Measurements from ENCODE around the gene GIMAP2. TPM values are rescaled to one million over a fixed set of nuclear protein-coding genes. Genes with fewer than 3 reads are reported as not detected.
"Not testable (repeated sequence)": the region's sequence is repeated elsewhere in the genome, so short reads cannot be mapped to it uniquely, and the experiment has no call there.

GIMAP2 gene
- total RNA-seq, 1 donor from 2014 or later = not detected

- Mint-ChIP-seq H3K9me3 (ENCODE audit: unreplicated experiment) (peaks cover 5% of the 10 kb centered on the region), H3K4me1 (ENCODE audit: low read depth, unreplicated experiment) (peaks cover 9% of the 10 kb centered on the region), H3K27me3 (ENCODE audit: low read depth, unreplicated experiment) (peaks cover 17% of the 10 kb centered on the region), H3K27ac (ENCODE audit: unreplicated experiment) (no peak overlapping the region), H3K36me3 (ENCODE audit: low read depth, unreplicated experiment) (no peaks in the 10 kb centered on the region), H3K4me3 (ENCODE audit: unreplicated experiment) (no peak overlapping the region)
- Histone ChIP-seq H3K36me3 (ENCODE audit: insufficient read depth, low read length) (no peaks in the 10 kb centered on the region), H3K27me3 (ENCODE audit: insufficient read depth, low read length) (no peaks in the 10 kb centered on the region), H3K9ac (ENCODE audit: low read length) (no peak overlapping the region), H3K27ac (ENCODE audit: low read depth, low read length) (no peak overlapping the region), H2AFZ (ENCODE audit: low read depth, low read length) (no peak overlapping the region), H3K9me3 (ENCODE audit: insufficient read depth, low read depth, low read length) (no peaks in the 10 kb centered on the region), H3K4me2 (ENCODE audit: low read length) (no peak overlapping the region), H3K79me2 (ENCODE audit: insufficient read depth, low read length) (no peaks in the 10 kb centered on the region), H3K4me1 (ENCODE audit: insufficient read depth, low read length) (no peaks in the 10 kb centered on the region), H4K20me1 (ENCODE audit: insufficient read depth, low read length) (no peaks in the 10 kb centered on the region), H3K4me3 (ENCODE audit: insufficient read depth, low read depth, low read length) (no peak overlapping the region)
- no peak for TF ChIP-seq EZH2 (IDR thresholded peaks at IDR 0.05; ENCODE audit: insufficient read depth, low read length)
- no peak for TF ChIP-seq CTCF (IDR thresholded peaks at IDR 0.05; ENCODE audit: insufficient read depth, low read depth, low read length)
- FAIRE-seq = no peak
- DNase-seq (ENCODE audit: low read depth) = no peak
These were observed 17.0 kb upstream of the GIMAP2 start for GRCh38 chr7:150668472-150668911.

- TF ChIP-seq EZH2 (IDR thresholded peaks at IDR 0.05; ENCODE audit: insufficient read depth, low read length) (no peak), CTCF (IDR thresholded peaks at IDR 0.05; ENCODE audit: insufficient read depth, low read depth, low read length) (no peak)
These were observed 16.5 kb upstream of the GIMAP2 start for GRCh38 chr7:150668977-150669376.

GRCh38 chr7:150671798-150672585 lies 13.5 kb upstream of the GIMAP2 start:
- not testable (repeated sequence) for H3K27me3 Mint-ChIP-seq (ENCODE audit: low read depth, unreplicated experiment); H2AFZ ChIP-seq (ENCODE audit: low read depth, low read length); H3K4me1 ChIP-seq (ENCODE audit: insufficient read depth, low read length); H3K9ac ChIP-seq (ENCODE audit: low read length); H3K4me1 Mint-ChIP-seq (ENCODE audit: low read depth, unreplicated experiment); H3K36me3 Mint-ChIP-seq (ENCODE audit: low read depth, unreplicated experiment); H3K79me2 ChIP-seq (ENCODE audit: insufficient read depth, low read length); FAIRE-seq; H3K36me3 ChIP-seq (ENCODE audit: insufficient read depth, low read length); H3K27ac ChIP-seq (ENCODE audit: low read depth, low read length); H3K4me3 Mint-ChIP-seq (ENCODE audit: unreplicated experiment); DNase-seq (ENCODE audit: low read depth); H3K9me3 ChIP-seq (ENCODE audit: insufficient read depth, low read depth, low read length); H3K4me3 ChIP-seq (ENCODE audit: insufficient read depth, low read depth, low read length); H3K4me2 ChIP-seq (ENCODE audit: low read length); H4K20me1 ChIP-seq (ENCODE audit: insufficient read depth, low read length); H3K27me3 ChIP-seq (ENCODE audit: insufficient read depth, low read length); H3K9me3 Mint-ChIP-seq (ENCODE audit: unreplicated experiment)
- H3K27ac Mint-ChIP-seq (ENCODE audit: unreplicated experiment) = peak overlapping the region; percentile 14

More at GRCh38 chr7:150668977-150669376, 16.5 kb upstream of the GIMAP2 start:
- no peak overlapping the region for H3K27ac ChIP-seq (ENCODE audit: low read depth, low read length)
- peaks cover 9% of the 10 kb centered on the region for H3K4me1 Mint-ChIP-seq (ENCODE audit: low read depth, unreplicated experiment)
- H3K9me3 Mint-ChIP-seq (ENCODE audit: unreplicated experiment) = peaks cover 5% of the 10 kb centered on the region
- H3K4me2 ChIP-seq (ENCODE audit: low read length) = no peak overlapping the region
- peaks cover 17% of the 10 kb centered on the region for H3K27me3 Mint-ChIP-seq (ENCODE audit: low read depth, unreplicated experiment)
- FAIRE-seq = no peak
- H3K4me3 Mint-ChIP-seq (ENCODE audit: unreplicated experiment) = no peak overlapping the region
- no peak for DNase-seq (ENCODE audit: low read depth)
- no peaks in the 10 kb centered on the region for H3K9me3 ChIP-seq (ENCODE audit: insufficient read depth, low read depth, low read length)
- no peak overlapping the region for H3K27ac Mint-ChIP-seq (ENCODE audit: unreplicated experiment)
- no peaks in the 10 kb centered on the region for H3K36me3 Mint-ChIP-seq (ENCODE audit: low read depth, unreplicated experiment)
- no peaks in the 10 kb centered on the region for H3K27me3 ChIP-seq (ENCODE audit: insufficient read depth, low read length)
- H4K20me1 ChIP-seq (ENCODE audit: insufficient read depth, low read length) = no peaks in the 10 kb centered on the region
- no peaks in the 10 kb centered on the region for H3K4me1 ChIP-seq (ENCODE audit: insufficient read depth, low read length)
- no peak overlapping the region for H3K9ac ChIP-seq (ENCODE audit: low read length)
- H2AFZ ChIP-seq (ENCODE audit: low read depth, low read length) = no peak overlapping the region
- no peak overlapping the region for H3K4me3 ChIP-seq (ENCODE audit: insufficient read depth, low read depth, low read length)
- H3K79me2 ChIP-seq (ENCODE audit: insufficient read depth, low read length) = no peaks in the 10 kb centered on the region
- no peaks in the 10 kb centered on the region for H3K36me3 ChIP-seq (ENCODE audit: insufficient read depth, low read length)

All from astrocyte (in vitro differentiated cells and primary cell).